B cell (primary cell): Measurements from ENCODE around the gene TRAPPC1.

ENCODE experiments used
- CTCF ChIP-seq: fragments of 200-600 bp; IDR thresholded peaks from one replicate; pipeline ENCODE4 v1.8.0; 2022; ENCODE audit warnings: antibody characterized with exemption, mild to moderate bottlenecking
- EZH2 ChIP-seq: IDR thresholded peaks from 2 replicates; pipeline ENCODE4 v1.6.1; 2012; ENCODE audit warnings: borderline replicate concordance, low read depth, mild to moderate bottlenecking, moderate library complexity, low read length; ENCODE audit not compliant: insufficient read depth, poor library complexity, severe bottlenecking

- TF ChIP-seq CTCF (no peak), EZH2 (no peak)
Observed at GRCh38 chr17:7887038-7887481, 44.7 kb downstream of the TRAPPC1 start.
